Measurements from ENCODE around the gene FAM111A.
"Not testable (repeated sequence)": the region's sequence is repeated elsewhere in the genome, so short reads cannot be mapped to it uniquely, and the experiment has no call there.

DNA sequence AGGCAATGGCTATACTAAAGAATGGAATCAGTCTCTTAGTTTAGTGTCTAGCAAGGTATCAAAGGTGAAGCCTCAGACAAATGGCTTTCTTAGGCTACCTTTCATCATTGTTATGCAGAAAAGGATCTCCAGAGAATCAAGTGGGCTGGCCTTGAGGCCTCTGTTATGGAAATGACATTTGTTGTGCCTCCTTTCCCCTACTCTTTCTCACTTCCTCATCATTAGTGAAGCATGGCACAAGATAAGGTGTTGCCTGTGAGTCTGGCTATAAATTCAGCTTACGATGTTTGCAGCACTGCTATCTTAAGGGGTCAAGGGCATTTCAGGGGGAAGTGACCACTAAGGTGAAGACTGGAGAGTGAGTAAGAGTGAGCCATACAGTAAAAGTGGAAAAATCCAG is 47.4 kb upstream of the FAM111A start:
- TF ChIP-seq, protein P1, sequence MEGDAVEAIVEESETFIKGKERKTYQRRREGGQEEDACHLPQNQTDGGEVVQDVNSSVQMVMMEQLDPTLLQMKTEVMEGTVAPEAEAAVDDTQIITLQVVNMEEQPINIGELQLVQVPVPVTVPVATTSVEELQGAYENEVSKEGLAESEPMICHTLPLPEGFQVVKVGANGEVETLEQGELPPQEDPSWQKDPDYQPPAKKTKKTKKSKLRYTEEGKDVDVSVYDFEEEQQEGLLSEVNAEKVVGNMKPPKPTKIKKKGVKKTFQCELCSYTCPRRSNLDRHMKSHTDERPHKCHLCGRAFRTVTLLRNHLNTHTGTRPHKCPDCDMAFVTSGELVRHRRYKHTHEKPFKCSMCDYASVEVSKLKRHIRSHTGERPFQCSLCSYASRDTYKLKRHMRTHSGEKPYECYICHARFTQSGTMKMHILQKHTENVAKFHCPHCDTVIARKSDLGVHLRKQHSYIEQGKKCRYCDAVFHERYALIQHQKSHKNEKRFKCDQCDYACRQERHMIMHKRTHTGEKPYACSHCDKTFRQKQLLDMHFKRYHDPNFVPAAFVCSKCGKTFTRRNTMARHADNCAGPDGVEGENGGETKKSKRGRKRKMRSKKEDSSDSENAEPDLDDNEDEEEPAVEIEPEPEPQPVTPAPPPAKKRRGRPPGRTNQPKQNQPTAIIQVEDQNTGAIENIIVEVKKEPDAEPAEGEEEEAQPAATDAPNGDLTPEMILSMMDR (IDR thresholded peaks at IDR 0.05), result not testable (repeated sequence)
- not testable (repeated sequence) for TF ChIP-seq POLR2A (IDR thresholded peaks at IDR 0.05)

All from adrenal gland (tissue), 5 donors.